ENCODE results near the gene AUTS2. TPM values are rescaled to one million over a fixed set of nuclear protein-coding genes. Genes with fewer than 3 reads are reported as not detected.

AUTS2 gene
- total RNA-seq, 1 experiment from 2014 or later, result not detected

DNA sequence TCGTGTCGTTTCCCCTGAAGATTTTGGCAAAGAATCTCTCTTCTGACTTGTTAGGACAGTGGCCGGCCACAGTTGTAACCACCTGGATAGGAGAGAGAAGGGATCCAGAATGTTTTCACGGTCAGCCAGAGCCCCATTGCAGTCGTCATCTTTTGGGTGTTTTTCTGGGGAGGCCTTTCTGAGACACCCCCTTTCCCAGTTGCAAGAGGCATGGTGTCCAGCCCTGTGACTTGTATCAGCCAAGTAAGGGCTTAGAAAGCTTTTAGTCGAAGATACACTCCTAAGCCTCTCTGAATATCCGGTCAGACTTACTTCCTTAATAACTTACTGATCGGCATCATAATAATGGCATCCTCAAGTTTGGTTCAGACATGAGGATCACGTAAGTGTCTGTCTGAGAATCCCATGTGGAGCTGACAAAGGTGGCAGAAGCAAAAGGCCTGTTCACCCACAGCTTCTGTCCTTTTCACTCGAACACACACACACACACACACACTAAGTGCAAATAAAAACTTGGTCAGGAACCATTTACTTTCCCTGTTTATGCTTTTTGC lies 1098.0 kb downstream of the AUTS2 start:
- Histone ChIP-seq H3K4me3 (no peak overlapping the region), H3K36me3 (no peaks in the 10 kb centered on the region), H3K27me3 (replicated peaks) (peaks cover 38% of the 10 kb centered on the region), H3K27ac (no peak overlapping the region), H3K9me3 (replicated peaks) (no peaks in the 10 kb centered on the region), H3K4me1 (replicated peaks) (peaks cover 15% of the 10 kb centered on the region)
- DNase-seq (ENCODE audit: low read depth in 1 of 2, low spot score in 2 of 2), result no peak

- Histone ChIP-seq H3K4me1 (replicated peaks) (peaks cover 15% of the 10 kb centered on the region), H3K27ac (no peak overlapping the region), H3K4me3 (no peak overlapping the region), H3K9me3 (replicated peaks) (no peaks in the 10 kb centered on the region), H3K27me3 (replicated peaks) (peaks cover 35% of the 10 kb centered on the region), H3K36me3 (no peaks in the 10 kb centered on the region)
- DNase-seq (ENCODE audit: low read depth in 1 of 2, low spot score in 2 of 2), result no peak
These were observed 1100.1 kb downstream of the AUTS2 start for GRCh38 chr7:70698219-70698832.

DNA sequence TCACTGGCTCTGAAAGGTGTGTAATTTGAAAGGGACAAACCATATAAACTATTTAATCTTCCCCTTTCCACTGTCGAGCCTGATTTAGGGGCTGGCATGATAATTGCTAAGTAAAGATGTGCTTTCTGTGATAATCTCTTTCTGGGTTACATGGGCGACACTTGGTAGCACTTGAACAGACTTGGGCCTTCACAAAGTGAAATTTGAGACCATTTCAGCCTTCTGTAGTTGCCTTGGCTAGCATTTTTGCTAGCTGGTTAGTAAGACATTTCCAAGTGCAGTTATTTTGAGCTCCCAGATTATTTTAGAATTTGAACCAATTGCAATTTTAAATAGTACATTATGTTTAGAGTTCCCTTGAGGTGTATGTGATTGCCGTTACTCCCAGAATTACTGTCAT lies 1101.0 kb downstream of the AUTS2 start:
- Histone ChIP-seq H3K9me3 (replicated peaks) (no peaks in the 10 kb centered on the region), H3K4me1 (replicated peaks) (peaks cover 10% of the 10 kb centered on the region), H3K27me3 (replicated peaks) (peaks cover 26% of the 10 kb centered on the region), H3K36me3 (no peaks in the 10 kb centered on the region), H3K4me3 (no peak overlapping the region), H3K27ac (no peak overlapping the region)
- no peak for DNase-seq (ENCODE audit: low read depth in 1 of 2, low spot score in 2 of 2)

GRCh38 chr7:70700055-70700940 lies 1102.0 kb downstream of the AUTS2 start:
- Histone ChIP-seq H3K4me3 (no peak overlapping the region), H3K4me1 (replicated peaks) (peaks cover 2% of the 10 kb centered on the region), H3K27ac (no peak overlapping the region), H3K9me3 (replicated peaks) (no peaks in the 10 kb centered on the region), H3K27me3 (replicated peaks) (peaks cover 19% of the 10 kb centered on the region), H3K36me3 (no peaks in the 10 kb centered on the region)
- no peak for DNase-seq (ENCODE audit: low read depth in 1 of 2, low spot score in 2 of 2)

GRCh38 chr7:70700941-70701425 lies 1102.7 kb downstream of the AUTS2 start:
- no peaks in the 10 kb centered on the region for H3K4me1 ChIP-seq (replicated peaks)
- no peaks in the 10 kb centered on the region for H3K9me3 ChIP-seq (replicated peaks)
- no peak overlapping the region for H3K27ac ChIP-seq
- H3K27me3 ChIP-seq (replicated peaks), result peaks cover 12% of the 10 kb centered on the region
- DNase-seq (ENCODE audit: low read depth in 1 of 2, low spot score in 2 of 2), result no peak
- H3K4me3 ChIP-seq, result no peak overlapping the region
- H3K36me3 ChIP-seq, result no peaks in the 10 kb centered on the region

DNA sequence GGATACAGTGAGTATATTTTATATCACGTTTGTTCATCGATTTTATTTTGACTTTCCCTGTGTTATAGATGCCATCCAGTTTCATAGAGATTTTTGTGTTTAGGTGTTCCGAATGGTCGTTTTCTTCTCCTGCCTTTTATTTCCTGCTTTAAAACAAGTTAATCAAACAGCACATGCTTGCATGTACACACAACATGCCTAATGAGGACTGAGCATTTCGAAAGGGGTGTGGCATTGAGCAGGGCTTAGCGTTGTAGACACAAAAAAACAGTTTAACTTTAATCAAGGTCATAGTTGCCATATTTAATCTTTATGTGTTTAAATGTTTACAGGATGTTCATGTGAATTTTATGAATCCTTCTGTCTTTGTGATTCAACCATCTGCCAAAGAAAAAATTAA lies 1103.2 kb downstream of the AUTS2 start:
- Histone ChIP-seq H3K4me1 (replicated peaks) (no peaks in the 10 kb centered on the region), H3K9me3 (replicated peaks) (0 out of 2 replicates have a peak, but pooled peaks cover 3% of the 10 kb centered on the region), H3K27ac (no peak overlapping the region), H3K36me3 (no peaks in the 10 kb centered on the region), H3K27me3 (replicated peaks) (peaks cover 7% of the 10 kb centered on the region), H3K4me3 (no peak overlapping the region)
- DNase-seq (ENCODE audit: low read depth in 1 of 2, low spot score in 2 of 2), result no peak

DNA sequence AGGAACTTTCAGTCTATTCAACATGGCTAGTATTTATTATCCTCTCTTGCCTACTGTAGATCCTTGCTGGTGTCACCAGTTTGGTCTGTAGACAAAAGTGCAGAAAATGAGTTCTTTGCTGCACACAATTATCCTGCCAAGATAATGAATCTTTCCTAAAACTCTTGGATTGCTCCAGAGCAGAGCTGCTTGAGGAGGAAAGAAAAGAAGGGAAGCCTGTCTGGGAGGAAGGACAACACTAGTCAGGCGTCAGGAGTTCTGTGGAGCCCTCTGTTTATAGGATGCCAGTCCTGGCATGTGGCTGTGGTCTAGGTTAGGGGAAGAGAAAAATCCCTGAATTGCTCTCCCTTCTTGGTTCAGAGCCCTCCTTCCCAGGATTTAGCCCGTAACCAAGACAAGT lies 1103.7 kb downstream of the AUTS2 start:
- Histone ChIP-seq H3K9me3 (replicated peaks) (0 out of 2 replicates have a peak, but pooled peaks cover 3% of the 10 kb centered on the region), H3K4me1 (replicated peaks) (no peaks in the 10 kb centered on the region), H3K4me3 (no peak overlapping the region), H3K27me3 (replicated peaks) (peaks cover 2% of the 10 kb centered on the region), H3K36me3 (no peaks in the 10 kb centered on the region), H3K27ac (no peak overlapping the region)
- DNase-seq (ENCODE audit: low read depth in 1 of 2, low spot score in 2 of 2), result no peak

DNA sequence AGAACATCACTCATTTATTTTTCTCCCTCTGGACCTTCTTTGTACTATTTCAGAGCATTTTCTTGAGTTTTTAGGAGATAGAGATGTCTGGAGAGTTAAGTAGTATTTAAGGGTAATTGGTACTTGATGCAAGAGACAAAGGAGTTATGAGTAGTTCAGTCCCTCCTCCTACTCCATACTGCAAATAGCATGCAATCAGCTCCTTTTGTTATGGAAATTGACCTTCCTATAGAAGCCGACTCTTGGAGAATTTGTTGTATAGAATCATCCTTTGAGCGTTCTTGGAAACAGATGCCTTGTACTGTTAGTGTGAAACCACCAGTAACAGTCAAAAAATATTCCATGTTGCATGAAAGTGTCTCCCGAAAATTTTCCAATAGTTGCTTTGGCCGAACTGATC lies 1105.5 kb downstream of the AUTS2 start:
- Histone ChIP-seq H3K27me3 (replicated peaks) (no peaks in the 10 kb centered on the region), H3K36me3 (no peaks in the 10 kb centered on the region), H3K4me1 (replicated peaks) (no peaks in the 10 kb centered on the region), H3K4me3 (no peak overlapping the region), H3K9me3 (replicated peaks) (0 out of 2 replicates have a peak, but pooled peaks cover 3% of the 10 kb centered on the region), H3K27ac (no peak overlapping the region)
- no peak for DNase-seq (ENCODE audit: low read depth in 1 of 2, low spot score in 2 of 2)

- no peak overlapping the region for H3K27ac ChIP-seq
- no peaks in the 10 kb centered on the region for H3K27me3 ChIP-seq (replicated peaks)
- no peak for DNase-seq (ENCODE audit: low read depth in 1 of 2, low spot score in 2 of 2)
- H3K4me3 ChIP-seq, result no peak overlapping the region
- no peaks in the 10 kb centered on the region for H3K4me1 ChIP-seq (replicated peaks)
- H3K36me3 ChIP-seq, result no peaks in the 10 kb centered on the region
- H3K9me3 ChIP-seq (replicated peaks), result 0 out of 2 replicates have a peak, but pooled peaks cover 3% of the 10 kb centered on the region
These were observed 1106.6 kb downstream of the AUTS2 start for GRCh38 chr7:70704831-70705346.

- no peak overlapping the region for H3K27ac ChIP-seq
- no peaks in the 10 kb centered on the region for H3K27me3 ChIP-seq (replicated peaks)
- no peak for DNase-seq (ENCODE audit: low read depth in 1 of 2, low spot score in 2 of 2)
- H3K4me1 ChIP-seq (replicated peaks), result no peaks in the 10 kb centered on the region
- H3K4me3 ChIP-seq, result no peak overlapping the region
- peaks cover 3% of the 10 kb centered on the region; the same call in 1 of the 2 replicates for H3K9me3 ChIP-seq (replicated peaks)
- no peaks in the 10 kb centered on the region for H3K36me3 ChIP-seq
These were observed 1107.9 kb downstream of the AUTS2 start for GRCh38 chr7:70706204-70706603.

DNA sequence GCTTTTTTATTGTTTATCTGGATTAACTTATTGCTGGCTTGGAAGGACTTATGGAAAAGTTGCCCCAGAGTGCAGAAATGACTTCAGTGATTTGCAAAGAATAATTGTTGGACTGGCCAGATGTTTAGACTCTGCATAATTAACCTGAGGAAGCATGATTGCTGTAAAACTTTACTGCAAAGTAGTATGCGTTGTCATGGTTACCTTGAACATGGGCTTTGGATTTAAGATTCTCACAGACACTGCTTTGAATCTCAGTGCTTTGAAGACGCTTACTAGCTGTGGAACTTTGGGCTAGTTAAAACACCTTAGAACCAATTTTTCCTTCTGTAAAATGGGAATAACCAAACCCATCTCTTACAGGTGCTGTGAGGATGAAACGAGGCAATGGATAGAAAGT lies 1108.4 kb downstream of the AUTS2 start:
- Histone ChIP-seq H3K4me1 (replicated peaks) (no peaks in the 10 kb centered on the region), H3K4me3 (no peak overlapping the region), H3K9me3 (replicated peaks) (peaks cover 3% of the 10 kb centered on the region; the same call in 1 of the 2 replicates), H3K27ac (no peak overlapping the region), H3K36me3 (no peaks in the 10 kb centered on the region), H3K27me3 (replicated peaks) (no peaks in the 10 kb centered on the region)
- DNase-seq (ENCODE audit: low read depth in 1 of 2, low spot score in 2 of 2), result no peak

DNA sequence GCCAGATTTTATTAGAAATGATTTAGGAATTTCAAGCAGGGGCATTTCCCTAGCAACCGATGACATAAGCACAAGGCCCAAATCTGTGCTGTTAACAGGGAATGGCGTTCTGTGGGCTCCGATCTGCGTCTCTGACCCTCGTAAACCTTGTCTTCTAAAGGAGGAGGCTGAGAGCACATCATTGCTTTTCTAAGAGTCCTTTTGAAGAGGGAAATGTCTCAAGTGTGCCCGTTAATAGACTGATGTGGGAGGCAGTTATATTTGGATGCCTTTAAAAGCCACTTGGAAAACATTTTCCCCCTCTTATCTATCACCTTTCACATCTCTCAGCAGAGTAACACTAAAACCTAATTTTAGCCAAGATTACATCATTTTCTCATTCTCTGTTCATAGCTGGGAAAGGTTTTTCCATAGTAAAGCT lies 1109.6 kb downstream of the AUTS2 start:
- Histone ChIP-seq H3K27me3 (replicated peaks) (no peaks in the 10 kb centered on the region), H3K4me1 (replicated peaks) (no peaks in the 10 kb centered on the region), H3K4me3 (no peak overlapping the region), H3K36me3 (no peaks in the 10 kb centered on the region), H3K9me3 (replicated peaks) (peaks cover 3% of the 10 kb centered on the region; the same call in 1 of the 2 replicates), H3K27ac (no peak overlapping the region)
- DNase-seq (ENCODE audit: low read depth in 1 of 2, low spot score in 2 of 2), result no peak

GRCh38 chr7:70710011-70710480 lies 1111.8 kb downstream of the AUTS2 start:
- Histone ChIP-seq H3K9me3 (replicated peaks) (peaks cover 3% of the 10 kb centered on the region; the same call in 1 of the 2 replicates), H3K27ac (no peak overlapping the region), H3K36me3 (no peaks in the 10 kb centered on the region), H3K4me1 (replicated peaks) (no peaks in the 10 kb centered on the region), H3K4me3 (no peak overlapping the region), H3K27me3 (replicated peaks) (no peaks in the 10 kb centered on the region)
- no peak for DNase-seq (ENCODE audit: low read depth in 1 of 2, low spot score in 2 of 2)

All from SJSA1 (cell line).